Measurements from ENCODE around the gene PLEKHM2.

Gene PLEKHM2

GRCh38 chr1:15702722-15703550 is 18.8 kb downstream of the PLEKHM2 start:
- FAIRE-seq = no peak
- DNase-seq (ENCODE audit: insufficient read length, low spot score) = peak; percentile 44
- TF ChIP-seq POLR2A (IDR thresholded peaks at IDR 0.05; ENCODE audit: low read depth, low read length) = no peak

- DNase-seq (ENCODE audit: insufficient read length, low spot score) (peak; percentile 80), FAIRE-seq (no peak)
- TF ChIP-seq POLR2A (IDR thresholded peaks at IDR 0.05; ENCODE audit: low read depth, low read length) = no peak
These were observed 19.4 kb downstream of the PLEKHM2 start for GRCh38 chr1:15703562-15703961.

- no peak for DNase-seq (ENCODE audit: insufficient read length, low spot score)
- TF ChIP-seq POLR2A (IDR thresholded peaks at IDR 0.05; ENCODE audit: low read depth, low read length) = no peak
- no peak for FAIRE-seq
These were observed 20.5 kb downstream of the PLEKHM2 start for GRCh38 chr1:15704526-15705183.

- DNase-seq (ENCODE audit: insufficient read length, low spot score) (no peak), FAIRE-seq (no peak)
- TF ChIP-seq POLR2A (IDR thresholded peaks at IDR 0.05; ENCODE audit: low read depth, low read length) = no peak
These were observed 21.1 kb downstream of the PLEKHM2 start for GRCh38 chr1:15705184-15705566.

GRCh38 chr1:15706751-15707150 is 22.6 kb downstream of the PLEKHM2 start:
- no peak for TF ChIP-seq POLR2A (IDR thresholded peaks at IDR 0.05; ENCODE audit: low read depth, low read length)

GRCh38 chr1:15707239-15707925 is 23.3 kb downstream of the PLEKHM2 start:
- TF ChIP-seq POLR2A (IDR thresholded peaks at IDR 0.05; ENCODE audit: low read depth, low read length) = no peak
- FAIRE-seq (no peak), DNase-seq (ENCODE audit: insufficient read length, low spot score) (no peak)

More at GRCh38 chr1:15706751-15707150, 22.6 kb downstream of the PLEKHM2 start:
- DNase-seq (ENCODE audit: insufficient read length, low spot score) (no peak), FAIRE-seq (no peak)

GRCh38 chr1:15708486-15709137 is 24.5 kb downstream of the PLEKHM2 start:
- TF ChIP-seq POLR2A (IDR thresholded peaks at IDR 0.05; ENCODE audit: low read depth, low read length) = no peak
- FAIRE-seq = no peak

GRCh38 chr1:15709226-15709625 is 25.1 kb downstream of the PLEKHM2 start:
- TF ChIP-seq POLR2A (IDR thresholded peaks at IDR 0.05; ENCODE audit: low read depth, low read length) = no peak
- no peak for DNase-seq (ENCODE audit: insufficient read length, low spot score)
- FAIRE-seq = no peak

More at GRCh38 chr1:15708486-15709137, 24.5 kb downstream of the PLEKHM2 start:
- DNase-seq (ENCODE audit: insufficient read length, low spot score) = no peak

- no peak for FAIRE-seq
- TF ChIP-seq POLR2A (IDR thresholded peaks at IDR 0.05; ENCODE audit: low read depth, low read length) = no peak
These were observed 28.0 kb downstream of the PLEKHM2 start for GRCh38 chr1:15712168-15712567.

GRCh38 chr1:15714406-15715136 is 30.5 kb downstream of the PLEKHM2 start:
- no peak for TF ChIP-seq POLR2A (IDR thresholded peaks at IDR 0.05; ENCODE audit: low read depth, low read length)
- no peak for DNase-seq (ENCODE audit: insufficient read length, low spot score)
- FAIRE-seq = no peak

More at GRCh38 chr1:15712168-15712567, 28.0 kb downstream of the PLEKHM2 start:
- DNase-seq (ENCODE audit: insufficient read length, low spot score) = no peak

- FAIRE-seq (no peak), DNase-seq (ENCODE audit: insufficient read length, low spot score) (no peak)
- TF ChIP-seq POLR2A (IDR thresholded peaks at IDR 0.05; ENCODE audit: low read depth, low read length) = no peak
These were observed 33.5 kb downstream of the PLEKHM2 start for GRCh38 chr1:15717418-15718125.

GRCh38 chr1:15718199-15718601 is 34.1 kb downstream of the PLEKHM2 start:
- no peak for TF ChIP-seq POLR2A (IDR thresholded peaks at IDR 0.05; ENCODE audit: low read depth, low read length)
- FAIRE-seq = no peak
- DNase-seq (ENCODE audit: insufficient read length, low spot score) = no peak
